Stimulated activated naive B cell treated with anti-CD40 and anti-IgM and Interleukin-4, amounts not matched to agents 10 μg/mL and 1 μg/mL and 100 μg/mL, for 72 hours (primary cell): Measurements from ENCODE around the gene LANCL3.
"Not testable (repeated sequence)": the region's sequence is repeated elsewhere in the genome, so short reads cannot be mapped to it uniquely, and the experiment has no call there.

Experiments
- ATAC-seq, 2 donors: fragments of 150-1000 bp; cut with Tn5 transposase; replicated peaks; 2 replicates each; pipeline ENCODE4 v1.10.0; 2021; ENCODE audit warnings: moderate library complexity in 1 of 2
- DNase-seq: peaks from one replicate; pipeline ENCODE4 v3.0.0; 2021
- H3K27ac Mint-ChIP-seq: one replicate; pipeline ENCODE4 v1.8.0; 2022; ENCODE audit warnings: mild to moderate bottlenecking, mixed read lengths
- H3K27me3 Mint-ChIP-seq, 2 donors: one replicate each; pipeline ENCODE4 v1.8.0; 2022; ENCODE audit warnings: mixed read lengths in 2 of 2
- H3K36me3 Mint-ChIP-seq, 2 donors: one replicate each; pipeline ENCODE4 v1.8.0; 2022; ENCODE audit warnings: mixed read lengths in 2 of 2, mild to moderate bottlenecking in 1 of 2
- H3K4me1 Mint-ChIP-seq, 2 donors: one replicate each; pipeline ENCODE4 v1.8.0; 2022; ENCODE audit warnings: mixed read lengths in 2 of 2, mild to moderate bottlenecking in 1 of 2
- H3K4me3 Mint-ChIP-seq, 2 donors: one replicate each; pipeline ENCODE4 v1.8.0; 2022; ENCODE audit warnings: mild to moderate bottlenecking in 2 of 2, mixed read lengths in 2 of 2, moderate library complexity in 1 of 2
- H3K9me3 Mint-ChIP-seq, 2 donors: one replicate each; pipeline ENCODE4 v1.8.0; 2022; ENCODE audit warnings: mixed read lengths in 2 of 2, mild to moderate bottlenecking in 1 of 2

LANCL3 gene

DNA sequence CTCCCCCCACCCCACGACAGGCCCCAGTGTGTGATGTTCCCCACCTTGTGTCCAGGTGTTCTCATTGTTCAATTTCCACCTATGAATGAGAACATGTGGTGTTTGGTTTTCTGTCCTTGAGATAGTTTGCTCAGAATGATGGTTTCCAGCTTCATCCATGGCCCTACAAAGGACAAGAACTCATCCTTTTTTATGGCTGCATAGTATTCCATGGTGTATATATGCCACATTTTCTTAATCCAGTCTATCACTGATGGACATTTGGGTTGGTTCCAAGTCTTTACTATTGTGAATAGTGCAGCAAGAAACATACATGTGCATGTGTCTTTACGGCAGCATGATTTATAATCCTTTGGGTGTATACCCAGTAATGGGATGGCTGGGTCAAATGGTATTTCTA, 79.4 kb downstream of the LANCL3 start:
- not testable (repeated sequence) for H3K9me3 Mint-ChIP-seq, H3K36me3 Mint-ChIP-seq, ATAC-seq, DNase-seq, H3K27me3 Mint-ChIP-seq, H3K4me3 Mint-ChIP-seq, H3K27ac Mint-ChIP-seq, H3K4me1 Mint-ChIP-seq

DNA sequence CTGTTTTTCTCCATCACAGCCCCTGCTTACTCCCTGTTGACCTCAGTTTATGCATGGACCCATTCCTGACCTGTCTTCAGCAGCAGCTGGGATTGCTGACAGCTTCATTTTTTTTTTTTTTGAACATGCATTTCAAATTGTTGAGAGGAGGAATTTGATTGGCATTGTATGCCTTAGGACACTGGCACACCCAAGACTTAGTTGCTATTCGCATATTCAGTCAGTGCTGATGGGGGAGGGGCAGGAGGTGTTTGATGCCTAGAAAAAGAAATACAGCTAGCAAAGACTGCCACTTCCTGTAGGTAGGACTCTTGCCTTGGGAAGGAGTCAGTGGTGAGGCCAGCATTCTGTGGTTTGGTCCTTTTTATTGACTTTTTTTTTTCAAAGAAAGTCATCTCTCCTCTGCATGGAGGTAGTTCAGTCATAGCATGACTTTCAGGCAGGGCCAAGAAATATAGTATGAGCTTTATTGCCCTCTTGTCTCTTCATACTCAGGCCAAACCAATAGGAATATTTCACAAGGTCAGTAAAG, 80.5 kb downstream of the LANCL3 start:
- ATAC-seq, result no peak
- Mint-ChIP-seq H3K36me3 (no peaks in the 10 kb centered on the region), H3K9me3 (peaks cover 0 to 2% of the 10 kb centered on the region in 2 donors), H3K4me3 (no peak overlapping the region), H3K27me3 (peaks cover 0 to 13% of the 10 kb centered on the region in 2 donors), H3K4me1 (no peaks in the 10 kb centered on the region), H3K27ac (no peak overlapping the region)
- no peak for DNase-seq

DNA sequence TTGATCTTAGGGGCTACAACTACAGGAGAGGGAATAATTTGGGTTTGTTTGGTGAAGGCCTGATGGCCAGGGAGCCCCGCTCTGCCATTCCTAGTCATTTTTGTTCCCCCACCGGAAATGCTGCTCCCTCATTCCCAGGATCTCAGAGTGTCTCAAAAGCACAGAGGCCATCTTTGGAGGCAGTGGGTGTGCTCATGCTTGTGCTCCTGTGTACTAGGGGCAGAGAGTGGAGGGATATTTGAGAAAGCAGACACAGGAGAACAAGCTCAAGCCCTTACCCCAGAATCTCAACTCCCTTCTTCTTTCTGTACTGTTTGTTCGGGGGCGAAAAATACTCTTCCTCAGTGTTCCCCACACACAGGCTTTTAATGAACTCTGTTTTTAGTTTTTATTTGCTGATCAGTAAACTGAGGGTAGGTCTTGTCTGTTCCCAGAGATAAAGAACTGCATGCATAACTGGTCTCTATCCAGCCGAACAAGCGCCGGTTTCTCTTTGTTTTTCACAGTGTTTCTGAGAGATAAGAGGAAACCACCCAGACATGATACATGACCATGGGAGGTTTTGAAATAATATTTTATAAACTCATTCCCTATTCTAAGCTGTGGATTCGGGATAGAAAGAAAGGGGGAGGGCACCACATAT, 81.2 kb downstream of the LANCL3 start:
- Mint-ChIP-seq H3K27ac (no peak overlapping the region), H3K36me3 (no peaks in the 10 kb centered on the region), H3K9me3 (peaks cover 0 to 2% of the 10 kb centered on the region in 2 donors), H3K27me3 (peaks cover 0 to 13% of the 10 kb centered on the region in 2 donors), H3K4me3 (no peak overlapping the region), H3K4me1 (no peaks in the 10 kb centered on the region)
- DNase-seq (no peak), ATAC-seq (no peak)

DNA sequence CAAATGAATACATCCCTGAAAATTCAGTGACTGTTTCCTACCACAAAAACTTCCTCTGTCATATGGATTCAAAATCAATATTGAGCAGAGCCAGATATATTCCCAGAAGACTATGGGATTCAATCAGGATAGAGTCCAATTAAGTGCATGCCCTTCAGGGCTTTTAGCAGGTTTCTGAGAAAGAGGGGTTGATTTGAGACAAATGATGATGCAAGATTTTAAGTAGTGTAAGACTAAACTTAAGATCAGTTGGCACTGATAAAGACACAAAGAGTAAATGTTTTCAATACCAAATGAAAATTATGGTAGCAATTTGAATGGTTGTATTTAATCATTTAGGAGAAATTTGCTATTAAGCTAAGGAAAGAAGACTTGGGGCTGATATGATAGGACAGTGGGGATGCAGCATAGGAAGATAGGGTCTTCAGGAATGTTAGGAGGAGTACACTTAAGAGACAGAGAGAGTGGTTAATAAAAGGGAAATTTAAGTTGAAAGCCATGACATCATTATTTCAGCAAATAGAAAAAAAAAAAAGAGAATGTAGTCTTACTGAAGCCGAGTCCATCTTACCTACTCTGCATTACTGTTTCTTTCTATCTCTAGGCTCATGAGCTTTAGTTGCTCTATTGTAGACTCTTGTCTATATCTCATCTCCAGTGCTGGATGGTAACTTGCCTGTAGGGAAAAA, 82.1 kb downstream of the LANCL3 start:
- no peak for ATAC-seq
- peaks cover 0 to 2% of the 10 kb centered on the region in 2 donors for H3K9me3 Mint-ChIP-seq
- no peaks in the 10 kb centered on the region for H3K36me3 Mint-ChIP-seq
- H3K4me1 Mint-ChIP-seq, result no peaks in the 10 kb centered on the region
- peaks cover 0 to 13% of the 10 kb centered on the region in 2 donors for H3K27me3 Mint-ChIP-seq
- no peak for DNase-seq
- no peak overlapping the region for H3K4me3 Mint-ChIP-seq
- H3K27ac Mint-ChIP-seq, result no peak overlapping the region

DNA sequence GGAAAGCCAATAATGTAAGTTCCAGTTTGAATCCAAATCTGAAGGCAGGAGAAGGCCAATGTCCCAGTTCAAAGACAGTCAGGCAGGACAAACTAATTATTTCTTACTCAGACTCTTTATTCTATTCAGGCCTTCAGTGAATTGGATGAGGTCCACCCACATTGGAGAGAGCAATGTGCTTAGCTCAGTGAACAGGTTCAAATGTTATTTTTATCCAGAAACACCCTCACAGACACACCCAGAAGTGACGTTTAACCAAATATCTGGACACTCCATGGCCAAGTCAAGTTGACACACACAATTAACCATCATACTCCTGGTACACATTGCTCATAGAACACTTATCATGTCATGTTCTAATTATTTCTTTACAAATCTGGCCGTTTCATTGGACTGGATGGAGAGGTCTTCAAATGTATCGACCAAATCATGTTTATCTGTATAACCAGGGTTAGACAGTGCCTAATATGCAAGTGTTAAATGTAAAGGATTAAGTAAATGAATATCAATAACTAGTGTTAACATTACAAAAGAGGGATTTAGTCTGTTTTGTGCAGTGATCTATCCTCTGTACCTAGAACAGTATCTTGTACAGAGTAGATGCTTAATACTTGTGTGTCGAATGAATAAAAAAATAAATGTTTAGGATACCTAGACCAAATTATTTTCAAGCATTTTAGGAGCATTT, 87.0 kb downstream of the LANCL3 start:
- Mint-ChIP-seq H3K4me1 (no peaks in the 10 kb centered on the region), H3K27me3 (peaks cover 0 to 19% of the 10 kb centered on the region in 2 donors), H3K36me3 (no peaks in the 10 kb centered on the region), H3K4me3 (no peak overlapping the region), H3K27ac (no peak overlapping the region), H3K9me3 (no peaks in the 10 kb centered on the region)
- DNase-seq (no peak), ATAC-seq (no peak)

DNA sequence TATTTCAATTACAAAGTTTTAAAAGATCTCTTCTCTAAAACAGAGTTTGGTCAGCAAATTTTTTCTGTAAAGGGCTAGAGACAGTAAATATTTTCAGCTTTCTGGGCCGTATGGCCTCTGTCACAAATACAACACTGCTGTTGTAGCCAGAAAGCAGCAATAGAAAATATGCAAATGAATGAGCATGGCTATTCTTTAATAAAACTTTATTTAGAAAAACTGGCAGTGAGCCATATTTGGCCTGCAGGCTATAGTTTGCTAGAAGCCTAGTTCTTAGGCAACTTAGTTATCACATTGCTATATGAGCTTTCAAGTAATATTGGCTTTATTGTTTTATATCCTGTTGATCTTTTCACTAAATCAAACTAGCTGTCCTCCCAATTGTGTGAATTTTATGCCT, 87.6 kb downstream of the LANCL3 start:
- H3K27me3 Mint-ChIP-seq, result peaks cover 0 to 19% of the 10 kb centered on the region in 2 donors

DNA sequence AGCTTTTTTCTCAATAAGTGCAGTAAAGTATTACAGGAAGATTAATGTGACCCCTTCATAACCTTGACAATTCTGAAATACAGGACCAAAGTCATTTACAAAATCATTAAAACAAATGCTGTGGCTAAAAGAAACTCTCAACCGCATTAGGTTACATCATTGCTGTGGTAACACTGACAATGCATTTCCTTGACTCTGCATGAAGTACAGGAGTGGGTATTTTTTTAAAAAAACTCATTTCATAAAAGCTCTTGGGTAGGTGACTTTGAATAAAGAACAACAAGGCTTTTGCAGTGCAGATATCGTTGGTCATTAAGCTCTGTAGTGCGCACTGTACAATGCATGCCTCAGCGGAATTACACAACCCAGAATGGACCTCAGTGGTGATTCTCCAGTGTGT, 90.7 kb downstream of the LANCL3 start:
- H3K9me3 Mint-ChIP-seq, result no peaks in the 10 kb centered on the region
- H3K4me3 Mint-ChIP-seq, result no peak overlapping the region
- H3K4me1 Mint-ChIP-seq, result no peaks in the 10 kb centered on the region
- H3K27me3 Mint-ChIP-seq, result peaks cover 0 to 19% of the 10 kb centered on the region in 2 donors
- no peak overlapping the region for H3K27ac Mint-ChIP-seq
- DNase-seq, result no peak
- H3K36me3 Mint-ChIP-seq, result peaks cover 0 to 3% of the 10 kb centered on the region in 2 donors
- ATAC-seq, result no peak

More for the DNA sequence above, 87.6 kb downstream of the LANCL3 start:
- Mint-ChIP-seq H3K4me1 (no peaks in the 10 kb centered on the region), H3K36me3 (no peaks in the 10 kb centered on the region), H3K9me3 (no peaks in the 10 kb centered on the region), H3K27ac (no peak overlapping the region), H3K4me3 (no peak overlapping the region)
- no peak for ATAC-seq
- no peak for DNase-seq

DNA sequence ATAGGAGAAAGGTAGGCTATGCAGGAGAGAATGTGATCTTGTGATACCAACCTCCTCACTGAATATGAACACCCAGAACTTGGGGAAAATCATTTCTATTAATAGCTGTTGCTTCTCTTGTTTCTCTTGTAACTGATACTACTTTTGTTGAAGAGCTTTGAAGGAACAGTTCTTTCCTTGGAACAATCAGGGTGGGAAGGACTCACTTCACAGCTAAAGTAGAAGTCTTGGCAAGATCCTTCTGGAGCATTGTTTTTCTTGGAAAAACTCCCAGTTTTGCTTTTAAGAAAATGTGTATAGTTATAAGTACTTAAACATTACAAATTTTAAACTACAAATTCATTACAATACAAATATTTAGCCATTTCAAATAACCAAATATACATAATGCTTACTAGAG, 95.1 kb downstream of the LANCL3 start:
- no peaks in the 10 kb centered on the region for H3K4me1 Mint-ChIP-seq
- no peaks in the 10 kb centered on the region for H3K9me3 Mint-ChIP-seq
- no peak overlapping the region for H3K27ac Mint-ChIP-seq
- no peak for ATAC-seq
- H3K4me3 Mint-ChIP-seq, result no peak overlapping the region
- no peak for DNase-seq
- peaks cover 0 to 3% of the 10 kb centered on the region in 2 donors for H3K36me3 Mint-ChIP-seq
- H3K27me3 Mint-ChIP-seq, result peaks cover 0 to 11% of the 10 kb centered on the region in 2 donors

DNA sequence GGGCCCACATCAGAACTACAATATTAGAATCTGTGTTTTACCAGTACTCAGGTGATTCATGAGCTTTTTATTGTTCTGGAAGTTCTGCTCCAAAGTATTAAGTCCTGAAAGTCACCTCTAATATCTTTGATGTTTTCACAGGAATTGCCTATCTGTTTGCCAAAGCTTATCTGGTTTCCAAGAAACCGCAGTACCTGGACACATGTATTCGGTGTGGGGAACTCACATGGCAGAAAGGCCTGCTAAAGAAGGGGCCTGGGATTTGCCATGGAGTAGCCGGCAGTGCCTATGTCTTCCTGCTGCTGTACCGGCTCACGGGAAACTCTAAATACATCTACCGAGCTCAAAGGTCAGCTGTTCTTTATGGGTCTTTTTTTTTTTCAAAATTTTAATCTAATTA, 95.7 kb downstream of the LANCL3 start:
- H3K4me1 Mint-ChIP-seq, result no peaks in the 10 kb centered on the region
- no peak for DNase-seq
- no peak overlapping the region for H3K27ac Mint-ChIP-seq
- no peaks in the 10 kb centered on the region for H3K9me3 Mint-ChIP-seq
- H3K4me3 Mint-ChIP-seq, result no peak overlapping the region
- H3K27me3 Mint-ChIP-seq, result peaks cover 0 to 12% of the 10 kb centered on the region in 2 donors
- no peak for ATAC-seq
- H3K36me3 Mint-ChIP-seq, result peaks cover 0 to 3% of the 10 kb centered on the region in 2 donors

DNA sequence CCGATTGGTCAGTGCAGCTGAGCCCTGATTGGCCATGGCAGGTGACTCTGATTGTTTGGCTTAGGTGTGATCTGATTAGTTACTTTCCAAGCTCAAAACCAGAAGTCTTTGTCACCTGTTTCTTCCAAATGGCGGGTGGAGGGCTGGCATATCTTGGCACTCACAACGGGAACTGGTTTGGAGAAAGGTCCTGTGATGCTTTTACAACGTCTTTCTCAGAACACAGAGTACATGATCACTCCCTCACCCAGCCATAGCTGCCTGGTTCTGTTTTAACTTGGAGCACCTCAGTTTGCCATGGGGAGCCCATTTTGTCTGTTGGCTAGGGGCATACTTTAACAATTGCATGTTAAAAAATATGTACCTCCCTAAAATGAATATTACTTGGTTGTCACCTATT, 101.1 kb downstream of the LANCL3 start:
- Mint-ChIP-seq H3K9me3 (no peaks in the 10 kb centered on the region), H3K4me3 (no peak overlapping the region), H3K36me3 (no peaks in the 10 kb centered on the region), H3K4me1 (no peaks in the 10 kb centered on the region), H3K27ac (no peak overlapping the region), H3K27me3 (peaks cover 0 to 8% of the 10 kb centered on the region in 2 donors)
- no peak for ATAC-seq
- DNase-seq, result no peak

DNA sequence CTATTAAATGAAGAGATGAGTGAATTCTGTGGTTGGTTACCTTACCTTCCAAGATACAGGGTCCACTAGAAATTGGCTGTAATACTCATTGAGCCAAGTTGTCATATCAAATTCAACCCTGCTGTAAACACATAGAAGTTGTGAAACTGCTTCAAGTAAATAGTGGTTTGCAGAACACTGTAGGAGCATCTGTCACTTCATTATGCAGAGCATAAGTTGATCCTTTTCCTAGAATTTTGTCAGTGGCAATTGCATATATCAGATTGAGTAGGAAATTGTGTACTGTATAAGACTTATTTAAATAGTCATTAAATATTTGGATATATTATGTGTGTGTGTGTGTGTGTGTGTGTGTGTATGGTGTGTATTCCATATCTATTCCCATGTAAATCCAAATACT, 105.3 kb downstream of the LANCL3 start:
- DNase-seq (no peak), ATAC-seq (no peak)
- peaks cover 0 to 4% of the 10 kb centered on the region in 2 donors for H3K27me3 Mint-ChIP-seq
- no peaks in the 10 kb centered on the region for H3K9me3 Mint-ChIP-seq
- no peaks in the 10 kb centered on the region for H3K36me3 Mint-ChIP-seq
- no peak overlapping the region for H3K27ac Mint-ChIP-seq
- H3K4me1 Mint-ChIP-seq, result no peaks in the 10 kb centered on the region
- no peak overlapping the region for H3K4me3 Mint-ChIP-seq

DNA sequence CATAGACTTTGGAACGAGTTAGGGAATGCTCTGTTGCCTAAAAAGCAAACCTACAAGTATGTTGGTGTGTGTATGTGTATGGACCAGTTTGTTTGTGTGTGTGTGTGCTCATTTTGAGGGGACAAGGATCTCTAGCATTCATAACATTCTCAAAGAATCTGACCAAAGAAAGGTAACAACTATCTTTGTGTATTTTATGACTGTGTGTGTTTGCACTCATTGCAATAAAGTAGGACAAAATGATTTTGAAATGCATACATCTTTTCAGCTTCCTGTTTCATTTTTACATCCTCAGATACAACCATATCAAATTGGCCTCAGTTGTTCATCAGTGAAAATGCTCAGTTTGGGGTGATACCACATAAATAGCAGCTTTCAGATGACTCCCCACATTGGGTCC, 105.8 kb downstream of the LANCL3 start:
- no peak overlapping the region for H3K4me3 Mint-ChIP-seq
- no peaks in the 10 kb centered on the region for H3K4me1 Mint-ChIP-seq
- peaks cover 0 to 4% of the 10 kb centered on the region in 2 donors for H3K27me3 Mint-ChIP-seq
- ATAC-seq (no peak), DNase-seq (no peak)
- no peaks in the 10 kb centered on the region for H3K36me3 Mint-ChIP-seq
- H3K27ac Mint-ChIP-seq, result no peak overlapping the region
- no peaks in the 10 kb centered on the region for H3K9me3 Mint-ChIP-seq

DNA sequence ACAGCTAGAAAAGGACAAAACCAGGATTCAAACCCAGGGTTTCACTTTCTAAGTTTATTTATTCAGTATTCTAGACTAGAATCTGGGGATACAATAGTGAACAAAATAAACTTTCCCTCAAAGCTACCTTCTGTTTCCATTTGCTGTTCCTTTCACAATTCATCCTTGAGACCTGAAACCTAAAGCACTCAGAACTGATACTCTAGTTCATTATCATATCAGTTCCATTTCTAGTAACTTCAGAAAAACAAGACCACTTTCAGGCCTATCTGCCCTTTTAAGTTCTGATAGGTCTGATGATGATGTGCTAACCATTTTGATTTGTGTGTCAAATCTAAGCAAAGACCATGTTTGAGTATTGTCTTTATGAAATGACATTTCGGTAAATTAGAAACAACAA, 106.3 kb downstream of the LANCL3 start:
- ATAC-seq (no peak), DNase-seq (no peak)
- Mint-ChIP-seq H3K36me3 (no peaks in the 10 kb centered on the region), H3K4me3 (no peak overlapping the region), H3K27ac (no peak overlapping the region), H3K9me3 (no peaks in the 10 kb centered on the region), H3K27me3 (peaks cover 0 to 4% of the 10 kb centered on the region in 2 donors), H3K4me1 (no peaks in the 10 kb centered on the region)

DNA sequence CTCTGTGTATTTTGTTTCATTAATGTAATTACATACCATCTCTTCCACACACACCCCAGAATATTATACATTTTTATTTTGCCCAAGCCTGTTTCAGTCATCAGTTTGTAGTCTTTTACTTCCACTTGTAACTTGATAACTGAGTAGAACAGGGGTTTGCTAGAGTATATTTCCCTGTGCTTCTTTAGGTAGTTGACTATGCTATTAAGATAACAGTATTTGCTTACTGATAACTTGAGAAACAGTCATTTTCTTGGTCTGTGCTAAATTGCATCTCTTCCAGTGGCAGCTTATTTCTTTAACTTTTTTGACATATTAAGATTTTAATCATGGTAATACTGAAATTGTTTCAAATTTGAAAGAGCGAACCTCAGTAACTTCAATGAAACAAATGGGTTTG, 107.1 kb downstream of the LANCL3 start:
- Mint-ChIP-seq H3K4me1 (no peaks in the 10 kb centered on the region), H3K27me3 (peaks cover 0 to 4% of the 10 kb centered on the region in 2 donors), H3K9me3 (no peaks in the 10 kb centered on the region), H3K36me3 (no peaks in the 10 kb centered on the region), H3K4me3 (no peak overlapping the region), H3K27ac (no peak overlapping the region)
- DNase-seq (no peak), ATAC-seq (no peak)

DNA sequence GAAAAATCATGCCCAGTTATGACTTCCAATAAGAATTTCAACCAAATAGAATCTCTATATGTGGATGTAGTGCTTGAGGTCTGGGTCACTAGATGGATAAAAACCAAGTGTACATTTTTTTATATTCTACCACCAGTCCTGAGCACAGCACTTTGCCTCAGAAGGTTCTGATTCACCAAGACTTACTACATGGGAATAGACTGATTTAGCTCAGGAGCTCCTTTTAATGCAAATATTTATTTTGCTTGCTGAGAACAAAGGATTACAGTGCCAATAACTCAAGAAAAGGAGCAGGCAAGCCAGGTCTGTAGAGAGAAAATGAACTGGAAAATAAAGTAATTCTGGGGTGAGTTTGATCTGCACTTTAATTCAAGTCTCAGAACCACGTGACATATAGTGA, 107.8 kb downstream of the LANCL3 start:
- H3K4me1 Mint-ChIP-seq, result no peaks in the 10 kb centered on the region
- no peak for ATAC-seq
- no peak overlapping the region for H3K4me3 Mint-ChIP-seq
- no peaks in the 10 kb centered on the region for H3K9me3 Mint-ChIP-seq
- H3K27ac Mint-ChIP-seq, result no peak overlapping the region
- no peaks in the 10 kb centered on the region for H3K36me3 Mint-ChIP-seq
- peaks cover 0 to 4% of the 10 kb centered on the region in 2 donors for H3K27me3 Mint-ChIP-seq
- DNase-seq, result no peak
